Liver (tissue), 3 donors: Measurements from ENCODE around the gene TOR4A.

ENCODE experiments used
- CTCF ChIP-seq: fragments of 150-350 bp; IDR thresholded peaks from 2 replicates; pipeline ENCODE4 v1.5.1; 2017; ENCODE audit warnings: improper control_type of control experiment, low read depth, low read length; ENCODE audit not compliant: missing input control
- FOXA1 ChIP-seq: IDR thresholded peaks from 2 replicates; pipeline ENCODE4 v1.6.1; 2016; ENCODE audit warnings: antibody characterized with exemption
- SP1 ChIP-seq: IDR thresholded peaks from 2 replicates; pipeline ENCODE4 v1.6.1; 2018; ENCODE audit warnings: antibody characterized with exemption, mild to moderate bottlenecking
- TAF1 ChIP-seq: conservative IDR thresholded peaks from 2 replicates; pipeline ENCODE4 v1.6.1; 2016; ENCODE audit warnings: antibody characterized with exemption, mild to moderate bottlenecking
- donor health status: healthy.
- donor health status: healthy.

GRCh38 chr9:137242269-137243203 lies 35.0 kb upstream of the TOR4A start:
- TF ChIP-seq CTCF (no peak), SP1 (no peak), FOXA1 (no peak), TAF1 (no peak)
